ELR (cell line): ENCODE data around the gene CAP2.
"Not testable (repeated sequence)": the region's sequence is repeated elsewhere in the genome, so short reads cannot be mapped to it uniquely, and the experiment has no call there.

Experiments
- DNase-seq: peaks from one replicate; pipeline ENCODE4 v3.0.0-alpha.2; 2015; ENCODE audit warnings: low read depth

The CAP2 gene

GRCh38 chr6:17440811-17441210 is 47.4 kb downstream of the CAP2 start:
- not testable (repeated sequence) for DNase-seq

GRCh38 chr6:17442196-17442595 is 48.8 kb downstream of the CAP2 start:
- no peak for DNase-seq

DNA sequence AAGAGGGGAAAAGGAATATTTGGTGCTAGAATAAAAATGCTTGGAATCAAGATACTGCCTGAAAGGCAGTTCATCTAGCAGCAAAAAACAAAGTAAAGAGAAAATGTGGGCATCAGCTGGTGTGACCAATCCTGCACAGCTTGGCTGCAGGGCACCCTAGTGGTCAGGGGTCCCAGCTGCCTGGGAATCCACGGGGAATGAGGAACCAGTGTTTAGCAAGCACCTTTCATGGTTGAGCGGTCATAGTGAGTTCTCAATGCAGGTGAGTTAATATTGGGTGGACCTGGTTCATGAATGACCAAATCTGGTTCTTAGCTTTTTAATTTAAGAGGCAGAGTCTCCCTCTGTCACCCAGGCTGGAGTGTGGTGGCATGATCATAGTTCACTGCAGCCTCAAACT is 53.3 kb downstream of the CAP2 start:
- DNase-seq, result no peak

- no peak for DNase-seq
These were observed 54.8 kb downstream of the CAP2 start for GRCh38 chr6:17448165-17448564.

GRCh38 chr6:17450397-17450796 is 57.0 kb downstream of the CAP2 start:
- peak; percentile 32 for DNase-seq

DNA sequence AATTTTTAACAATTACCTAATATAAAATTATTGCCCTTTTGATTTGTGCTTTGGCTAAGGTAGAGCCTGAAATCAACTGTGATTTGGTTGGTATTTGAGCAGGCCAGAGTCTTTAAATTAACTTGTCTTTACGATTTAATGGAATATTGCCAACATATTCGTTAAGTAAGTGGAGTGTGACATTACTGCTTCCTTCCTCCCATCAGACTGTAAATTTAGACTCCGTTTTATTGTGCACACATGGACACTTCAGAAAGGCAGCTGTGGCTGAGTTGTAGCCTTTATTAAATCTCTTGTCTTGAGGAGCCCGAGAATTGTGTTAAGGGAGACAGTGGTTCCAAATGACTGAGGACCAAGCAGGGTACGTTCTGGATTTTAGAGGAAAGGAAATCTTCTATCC is 57.4 kb downstream of the CAP2 start:
- DNase-seq, result no peak

GRCh38 chr6:17452096-17452495 is 58.7 kb downstream of the CAP2 start:
- DNase-seq, result no peak

DNA sequence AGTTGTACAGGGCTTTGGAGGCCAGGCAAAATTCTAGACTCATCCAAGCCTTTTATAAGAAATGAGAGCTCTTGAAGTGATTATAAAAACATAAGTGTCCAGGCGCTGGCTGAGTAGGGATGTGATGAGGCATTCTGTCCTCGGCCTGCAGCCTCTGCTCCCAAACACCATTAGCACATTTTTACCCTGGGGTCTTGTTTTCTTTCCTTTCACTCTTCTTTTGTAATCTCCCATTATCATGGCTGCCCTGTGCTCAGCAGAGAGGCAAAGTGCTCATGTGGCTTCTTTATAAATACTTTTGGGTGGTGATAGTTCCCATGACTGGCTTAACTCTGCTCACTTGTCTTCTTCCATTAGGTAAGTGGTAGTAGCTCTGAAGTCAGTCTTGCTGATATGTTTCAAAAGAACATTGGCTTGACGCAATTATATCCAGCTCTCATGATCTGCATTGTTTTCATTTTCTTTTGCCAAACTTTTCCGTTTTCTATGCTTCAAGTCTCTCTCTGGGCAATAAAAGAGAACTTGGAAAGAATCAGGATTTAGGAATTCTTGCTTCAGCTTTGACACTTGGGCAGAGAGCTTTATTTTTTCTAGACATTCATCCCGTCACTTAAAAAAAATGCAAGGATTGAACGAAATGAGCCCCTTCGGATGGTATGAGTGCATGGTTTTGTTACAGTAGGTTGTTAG is 61.1 kb downstream of the CAP2 start:
- peak; percentile 67 for DNase-seq

- DNase-seq, result no peak
These were observed 62.5 kb downstream of the CAP2 start for GRCh38 chr6:17455919-17456318.

DNA sequence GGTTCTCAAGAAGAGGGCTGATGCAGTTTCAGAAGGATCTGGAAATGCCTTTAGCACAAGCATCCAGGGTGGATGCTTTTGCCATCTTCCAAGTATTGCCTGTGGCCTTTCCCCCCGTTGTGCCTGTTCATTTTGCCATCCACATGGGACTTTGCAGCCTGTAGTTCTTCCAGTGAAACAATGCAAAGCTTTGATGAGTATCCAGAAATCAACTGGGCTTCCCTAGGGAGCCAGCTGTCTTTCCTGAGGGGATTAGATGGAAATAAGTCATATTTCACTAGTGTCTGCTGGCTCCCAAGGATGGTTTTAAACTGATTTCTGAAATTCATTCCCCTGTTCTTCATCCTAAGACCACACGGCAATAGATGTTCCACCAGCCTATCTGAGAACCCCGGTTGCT is 63.3 kb downstream of the CAP2 start:
- no peak for DNase-seq

DNA sequence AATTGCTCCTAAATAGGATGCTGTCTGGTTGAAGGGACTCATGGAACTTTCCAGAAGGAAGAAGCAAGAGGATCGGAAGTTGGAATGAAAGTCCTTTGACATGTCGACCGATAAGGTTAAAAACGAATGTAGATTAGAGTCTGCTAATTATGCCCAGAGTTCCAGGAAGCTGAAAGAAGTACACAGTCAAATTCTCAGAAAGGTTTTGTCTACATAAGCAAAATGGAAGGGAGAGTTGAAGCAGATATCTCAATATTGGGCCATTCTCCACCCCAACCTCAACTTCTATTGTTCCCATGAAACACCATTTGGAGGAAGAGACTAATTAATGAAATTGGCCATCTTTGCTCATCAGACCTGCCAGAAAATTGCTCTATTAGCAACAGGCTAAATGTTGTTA is 64.0 kb downstream of the CAP2 start:
- no peak for DNase-seq

DNA sequence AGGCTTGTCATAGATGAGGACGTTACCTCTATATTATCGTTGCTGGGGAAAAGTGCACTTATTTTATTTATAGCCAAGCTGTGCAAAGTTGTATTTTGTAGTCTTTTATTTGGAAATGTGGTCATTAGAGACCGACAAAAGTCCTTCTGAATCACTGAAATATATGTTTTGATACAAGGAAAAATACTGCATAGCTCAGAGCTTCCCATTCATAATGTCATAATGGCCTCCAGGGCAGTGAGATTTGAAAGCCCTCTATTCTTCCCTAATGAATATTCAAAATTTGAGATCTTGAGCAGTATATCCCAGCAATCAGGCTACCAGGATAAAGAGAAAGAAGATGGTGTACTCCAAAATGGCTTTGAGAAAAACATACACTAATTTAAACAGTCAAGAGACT is 64.6 kb downstream of the CAP2 start:
- DNase-seq, result no peak

GRCh38 chr6:17458966-17459365 is 65.6 kb downstream of the CAP2 start:
- peak; percentile 10 for DNase-seq

GRCh38 chr6:17460862-17461261 is 67.5 kb downstream of the CAP2 start:
- no peak for DNase-seq

GRCh38 chr6:17466147-17466546 is 72.8 kb downstream of the CAP2 start:
- no peak for DNase-seq

DNA sequence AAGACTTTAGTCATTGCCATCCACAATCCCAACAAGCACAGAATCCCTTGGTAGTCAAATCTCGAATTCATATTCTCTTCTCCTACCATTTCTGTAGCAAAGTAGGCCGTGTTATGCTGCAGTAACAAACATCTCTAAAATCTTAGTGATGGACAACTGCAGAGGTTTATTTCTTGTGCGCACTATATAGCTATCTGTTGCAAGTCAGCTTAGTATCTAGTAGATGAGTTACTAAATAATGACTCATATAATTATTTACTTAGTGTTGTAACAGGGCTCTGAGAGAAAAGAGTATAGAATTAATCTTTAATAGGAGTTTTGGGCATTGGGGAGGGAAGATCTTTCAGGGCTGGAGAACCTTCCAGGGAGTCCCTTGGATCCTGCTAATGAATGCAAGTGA is 73.3 kb downstream of the CAP2 start:
- DNase-seq, result peak; percentile 28

DNA sequence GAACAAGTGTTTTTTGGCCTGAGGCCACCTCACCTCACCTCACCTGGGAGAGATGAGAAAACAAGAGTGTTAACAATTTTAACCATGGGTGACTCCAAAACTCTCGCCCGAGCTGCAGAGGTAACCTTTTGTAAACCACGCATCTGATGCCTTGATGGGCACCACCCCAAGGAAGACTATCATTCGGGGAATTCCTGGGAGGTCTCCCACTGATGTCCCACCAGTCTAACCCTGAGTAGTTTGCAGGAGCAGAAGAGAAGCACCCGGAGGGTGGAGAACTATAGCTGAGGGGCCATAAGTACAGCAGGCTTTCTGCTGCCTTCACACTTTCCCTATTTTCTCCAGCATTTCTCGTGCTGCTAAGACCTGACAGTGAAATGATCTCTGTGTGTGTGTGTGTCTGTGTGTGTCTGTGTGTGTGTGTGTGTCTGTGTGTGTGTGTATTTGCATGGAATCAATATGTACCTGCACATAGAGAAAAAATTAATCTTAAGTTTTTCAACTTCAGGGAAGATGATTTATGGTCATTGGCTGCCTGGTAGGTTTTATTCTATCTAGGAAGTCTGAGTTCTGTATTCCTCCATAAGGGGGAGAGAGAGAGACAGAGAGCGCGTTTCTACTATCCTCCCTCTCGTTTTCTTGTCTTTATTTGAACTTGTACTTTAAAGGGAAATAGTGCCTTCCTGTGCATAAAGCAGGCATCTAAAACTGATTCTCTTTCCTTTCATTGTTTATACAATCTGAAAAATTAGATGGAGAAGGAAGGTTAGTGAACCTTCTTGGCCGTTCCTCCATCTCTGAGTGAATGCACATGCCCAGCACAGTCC is 75.8 kb downstream of the CAP2 start:
- peak; percentile 4 for DNase-seq

GRCh38 chr6:17470202-17470937 is 77.0 kb downstream of the CAP2 start:
- no peak for DNase-seq

- DNase-seq, result no peak
These were observed 77.5 kb downstream of the CAP2 start for GRCh38 chr6:17470938-17471327.

DNA sequence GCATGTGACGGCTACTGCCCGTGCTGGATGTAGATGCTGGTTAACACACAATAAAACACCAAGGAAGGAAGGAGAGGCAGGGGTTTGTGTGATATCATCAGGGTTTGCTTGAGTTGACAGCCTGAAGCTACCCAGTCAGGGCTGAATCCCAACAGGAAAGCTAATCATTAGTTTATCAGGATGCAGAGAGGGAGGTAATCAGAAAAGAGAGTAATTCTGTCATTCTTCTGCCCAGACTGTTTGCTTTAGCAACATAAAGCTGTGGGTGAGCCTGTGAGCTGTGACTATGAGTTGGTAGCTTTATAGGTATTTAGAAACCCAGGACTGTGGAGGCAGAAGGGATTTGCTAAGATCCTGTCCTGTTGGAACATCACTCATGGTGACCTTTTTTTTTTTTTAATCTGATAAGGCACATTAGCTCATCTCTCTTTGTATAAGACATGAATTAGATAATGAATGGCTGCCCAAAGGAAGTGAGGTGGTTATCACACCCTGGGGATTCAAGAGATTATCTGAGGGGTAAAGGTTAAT is 79.3 kb downstream of the CAP2 start:
- DNase-seq, result no peak

GRCh38 chr6:17473554-17473953 is 80.2 kb downstream of the CAP2 start:
- DNase-seq, result no peak

DNA sequence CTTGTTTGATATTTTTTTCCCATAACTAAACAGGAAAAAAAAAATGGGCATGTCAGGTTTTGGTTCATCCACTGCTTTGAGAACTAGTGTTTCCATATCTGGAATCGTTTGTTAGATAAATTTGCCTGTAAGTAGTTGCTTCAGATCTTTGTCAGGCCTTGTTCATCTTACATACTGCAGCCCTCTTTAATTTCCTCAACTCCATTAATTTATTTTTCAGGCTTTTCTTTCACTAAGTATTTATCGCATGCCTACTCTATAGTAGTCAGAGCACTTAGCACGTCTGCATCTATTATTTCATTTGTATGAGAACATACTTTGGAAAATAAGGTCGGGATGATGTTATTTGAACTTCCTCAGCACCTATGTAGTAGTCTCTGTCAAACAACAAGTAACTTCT is 80.9 kb downstream of the CAP2 start:
- DNase-seq, result no peak
